A673 (cell line): ENCODE results near the gene TSPOAP1. TPM values are rescaled to one million over a fixed set of nuclear protein-coding genes. Genes with fewer than 3 reads are reported as not detected.

ENCODE experiments used
- BruUV-seq: library from RNA; stranded (reverse); fragments of 400-500 nt; replicated peaks from 2 replicates; lab custom pipeline; 2021; lab: Mats Ljungman, UMichigan
- CTCF ChIA-PET: fragments of 300-600 bp; sonication (Branson Sonifier 250); formaldehyde crosslinking; loops from one replicate; lab custom pipeline; 2022; ENCODE audit warnings: antibody characterized with exemption; lab: Charles Lee
- POLR2A ChIA-PET: fragments of 300-600 bp; sonication (Branson Sonifier 250); formaldehyde crosslinking; loops from one replicate; lab custom pipeline; 2022; ENCODE audit warnings: antibody characterized with exemption; ENCODE audit not compliant: low non-redundant PET; lab: Charles Lee
- DNase-seq: peaks from one replicate; pipeline ENCODE4 v3.0.0-alpha.2; 2015; ENCODE audit warnings: low spot score
- H3K27ac ChIP-seq: fragments of 200-600 bp; sonication (generic); 2 replicates; pipeline ENCODE4 v1.5.1; 2016; ENCODE audit warnings: mixed run types, low read depth, mild to moderate bottlenecking, mixed read lengths, antibody characterized with exemption, low read length; ENCODE audit not compliant: poor library complexity, severe bottlenecking
- H3K27me3 ChIP-seq: fragments of 200-600 bp; sonication (generic); replicated peaks from 2 replicates; pipeline ENCODE4 v1.6.1; 2017; ENCODE audit warnings: mixed run types, low read depth, mild to moderate bottlenecking, mixed read lengths, antibody characterized with exemption, low read length; ENCODE audit not compliant: insufficient read depth, poor library complexity
- H3K36me3 ChIP-seq: fragments of 200-600 bp; sonication (generic); 2 replicates; pipeline ENCODE4 v1.6.1; 2016; ENCODE audit warnings: mixed run types, mild to moderate bottlenecking, mixed read lengths, antibody characterized with exemption, low read length; ENCODE audit not compliant: insufficient read depth, poor library complexity, severe bottlenecking
- H3K4me1 ChIP-seq: fragments of 200-600 bp; sonication (generic); 2 replicates; pipeline ENCODE4 v1.6.1; 2017; ENCODE audit warnings: mixed run types, mild to moderate bottlenecking, mixed read lengths, antibody characterized with exemption, low read length; ENCODE audit not compliant: insufficient read depth, poor library complexity, severe bottlenecking
- H3K4me3 ChIP-seq: fragments of 200-600 bp; sonication (generic); 2 replicates; pipeline ENCODE4 v1.5.1; 2016; ENCODE audit warnings: low read depth, mixed run types, mild to moderate bottlenecking, mixed read lengths, low read length; ENCODE audit not compliant: poor library complexity, severe bottlenecking
- H3K9me3 ChIP-seq: fragments of 200-600 bp; sonication (generic); 2 replicates; pipeline ENCODE4 v1.6.1; 2016; ENCODE audit warnings: mixed run types, low read depth, mild to moderate bottlenecking, mixed read lengths, antibody characterized with exemption, low read length; ENCODE audit not compliant: poor library complexity, severe bottlenecking
- CTCF ChIP-seq: fragments of 300-800, 200-600 bp; sonication (generic); conservative IDR thresholded peaks from 2 replicates; pipeline ENCODE4 v1.5.1; 2017; ENCODE audit warnings: low read depth, mild to moderate bottlenecking, antibody characterized with exemption, low read length, moderate library complexity, mixed read lengths
- EZH2 ChIP-seq: fragments of 200-600 bp; sonication (generic); IDR thresholded peaks from 2 replicates; pipeline ENCODE4 v1.6.1; 2017; ENCODE audit warnings: borderline replicate concordance, low read depth, mild to moderate bottlenecking, mixed read lengths, antibody characterized with exemption, low read length; ENCODE audit not compliant: poor library complexity, severe bottlenecking
- intact Hi-C: fragments of 100-400 bp; cut with micrococcal nuclease; formaldehyde crosslinking; loops from one replicate; pipeline ENCODE4 v1.10.0; 2022; ENCODE audit not compliant: unreplicated experiment
- total RNA-seq: library from RNA; stranded (reverse); gene quantifications from 2 replicates; pipeline ENCODE4 v1.2.3, GENCODE V29; 2021

Gene TSPOAP1
- total RNA-seq, 1 experiment from 2014 or later, result 0.21 TPM

GRCh38 chr17:58315750-58316149, 12.8 kb downstream of the TSPOAP1 start:
- DNase-seq, result no peak
- no peak overlapping the region for H3K4me3 ChIP-seq
- H3K36me3 ChIP-seq, result no peaks in the 10 kb centered on the region
- H3K27ac ChIP-seq, result no peak overlapping the region
- peaks cover 15% of the 10 kb centered on the region for H3K4me1 ChIP-seq
- no peaks in the 10 kb centered on the region for H3K27me3 ChIP-seq
- H3K9me3 ChIP-seq, result no peaks in the 10 kb centered on the region
- TF ChIP-seq CTCF, result no peak
- no TSS peak for BruUV-seq
- ChIA-PET CTCF (interaction anchor here (0.5 kb wide), 1 partner anchor 36 kb away, joined by 7 read pairs; no protein-coding TSS in a partner anchor), POLR2A (no interaction called here)
- intact Hi-C loops, result loop anchor here (5.0 kb wide), 1 partner anchor 132 kb away; no protein-coding TSS in a partner anchor

- BruUV-seq, result no TSS peak
- ChIA-PET CTCF (interaction anchor here (0.5 to 1.3 kb wide), 2 partner anchors 11 to 36 kb away, joined by 3 to 7 read pairs; no protein-coding TSS in a partner anchor), POLR2A (no interaction called here)
- intact Hi-C loops, result loop anchor here (5.0 kb wide), 1 partner anchor 132 kb away; no protein-coding TSS in a partner anchor
- peaks cover 15% of the 10 kb centered on the region for H3K4me1 ChIP-seq
- H3K4me3 ChIP-seq, result no peak overlapping the region
- H3K27ac ChIP-seq, result no peak overlapping the region
- no peaks in the 10 kb centered on the region for H3K27me3 ChIP-seq
- DNase-seq, result no peak
- TF ChIP-seq CTCF (no peak), EZH2 (no peak)
- no peaks in the 10 kb centered on the region for H3K36me3 ChIP-seq
- H3K9me3 ChIP-seq, result no peaks in the 10 kb centered on the region
Observed at GRCh38 chr17:58315281-58315711, 13.3 kb downstream of the TSPOAP1 start.

GRCh38 chr17:58314706-58315015, 13.9 kb downstream of the TSPOAP1 start:
- ChIA-PET CTCF (interaction anchor here (1.3 kb wide), 1 partner anchor 11 kb away, joined by 3 read pairs; no protein-coding TSS in a partner anchor), POLR2A (interaction anchor here (0.7 kb wide), 1 partner anchor 31 kb away, joined by 3 read pairs; no protein-coding TSS in a partner anchor)
- peak overlapping the region; percentile 4 for H3K27ac ChIP-seq
- H3K4me3 ChIP-seq, result no peak overlapping the region
- H3K4me1 ChIP-seq, result peaks cover 15% of the 10 kb centered on the region
- H3K9me3 ChIP-seq, result no peaks in the 10 kb centered on the region
- no peak for DNase-seq
- no peaks in the 10 kb centered on the region for H3K27me3 ChIP-seq
- H3K36me3 ChIP-seq, result no peaks in the 10 kb centered on the region
- intact Hi-C loops, result loop anchor here (5.0 kb wide), 1 partner anchor 133 kb away; no protein-coding TSS in a partner anchor
- TF ChIP-seq EZH2, result no peak
- no peak for TF ChIP-seq CTCF
- no TSS peak for BruUV-seq
